Nephron progenitor cell (in vitro differentiated cells): ENCODE results near the gene YPEL5.

Source experiments
- DNase-seq: peaks from one replicate; pipeline ENCODE4 v3.0.0; 2021
- H3K27ac Mint-ChIP-seq: 2 replicates; pipeline ENCODE4 v1.8.0; 2021; ENCODE audit warnings: mild to moderate bottlenecking, moderate library complexity, mixed read lengths
- H3K27me3 Mint-ChIP-seq: 2 replicates; pipeline ENCODE4 v1.8.0; 2021; ENCODE audit warnings: mild to moderate bottlenecking, low read depth, mixed read lengths; ENCODE audit not compliant: poor library complexity
- H3K36me3 Mint-ChIP-seq: 2 replicates; pipeline ENCODE4 v1.8.0; 2021; ENCODE audit warnings: low read depth, mixed read lengths
- H3K4me1 Mint-ChIP-seq: 2 replicates; pipeline ENCODE4 v1.8.0; 2021; ENCODE audit warnings: mixed read lengths
- H3K4me3 Mint-ChIP-seq: 2 replicates; pipeline ENCODE4 v1.8.0; 2021; ENCODE audit warnings: mild to moderate bottlenecking, moderate library complexity, mixed read lengths
- H3K9me3 Mint-ChIP-seq: 2 replicates; pipeline ENCODE4 v1.8.0; 2021; ENCODE audit warnings: mild to moderate bottlenecking, moderate library complexity, mixed read lengths
- CTCF ChIP-seq: fragments of 200-600 bp; sonication (generic); IDR thresholded peaks from 2 replicates; pipeline ENCODE4 v1.5.0; 2021; ENCODE audit warnings: antibody characterized with exemption

Gene YPEL5

GRCh38 chr2:30155889-30156658 lies 9.3 kb downstream of the YPEL5 start:
- no peak for TF ChIP-seq CTCF
- H3K27ac Mint-ChIP-seq, result no peak overlapping the region
- no peaks in the 10 kb centered on the region for H3K9me3 Mint-ChIP-seq
- peaks cover 45% of the 10 kb centered on the region for H3K36me3 Mint-ChIP-seq
- no peak overlapping the region for H3K4me3 Mint-ChIP-seq
- H3K4me1 Mint-ChIP-seq, result peaks cover under 1% of the 10 kb centered on the region
- H3K27me3 Mint-ChIP-seq, result no peaks in the 10 kb centered on the region
- no peak for DNase-seq

GRCh38 chr2:30157616-30158015 lies 10.8 kb downstream of the YPEL5 start:
- Mint-ChIP-seq H3K4me3 (no peak overlapping the region), H3K27me3 (no peaks in the 10 kb centered on the region), H3K27ac (no peak overlapping the region), H3K9me3 (no peaks in the 10 kb centered on the region), H3K36me3 (peaks cover 35% of the 10 kb centered on the region), H3K4me1 (no peaks in the 10 kb centered on the region)
- no peak for TF ChIP-seq CTCF
- no peak for DNase-seq

GRCh38 chr2:30159766-30160165 lies 13.0 kb downstream of the YPEL5 start:
- no peaks in the 10 kb centered on the region for H3K9me3 Mint-ChIP-seq
- DNase-seq, result no peak
- H3K27ac Mint-ChIP-seq, result no peak overlapping the region
- no peak for TF ChIP-seq CTCF
- peaks cover 26% of the 10 kb centered on the region for H3K36me3 Mint-ChIP-seq
- H3K27me3 Mint-ChIP-seq, result peaks cover 5% of the 10 kb centered on the region
- no peak overlapping the region for H3K4me3 Mint-ChIP-seq
- H3K4me1 Mint-ChIP-seq, result no peaks in the 10 kb centered on the region

- no peak for DNase-seq
Measured at GRCh38 chr2:30161929-30162706, 15.3 kb downstream of the YPEL5 start.

GRCh38 chr2:30162806-30163205 lies 16.0 kb downstream of the YPEL5 start:
- Mint-ChIP-seq H3K4me3 (no peak overlapping the region), H3K4me1 (no peaks in the 10 kb centered on the region), H3K9me3 (no peaks in the 10 kb centered on the region), H3K36me3 (peaks cover 12% of the 10 kb centered on the region), H3K27ac (no peak overlapping the region), H3K27me3 (peaks cover 8% of the 10 kb centered on the region)
- DNase-seq, result no peak
- TF ChIP-seq CTCF, result no peak

More at GRCh38 chr2:30161929-30162706, 15.3 kb downstream of the YPEL5 start:
- no peak for TF ChIP-seq CTCF
- Mint-ChIP-seq H3K27ac (no peak overlapping the region), H3K4me1 (no peaks in the 10 kb centered on the region), H3K9me3 (no peaks in the 10 kb centered on the region), H3K36me3 (peaks cover 19% of the 10 kb centered on the region), H3K4me3 (no peak overlapping the region), H3K27me3 (peaks cover 5% of the 10 kb centered on the region)
